ENCODE data around the gene NUDCD2.

DNA sequence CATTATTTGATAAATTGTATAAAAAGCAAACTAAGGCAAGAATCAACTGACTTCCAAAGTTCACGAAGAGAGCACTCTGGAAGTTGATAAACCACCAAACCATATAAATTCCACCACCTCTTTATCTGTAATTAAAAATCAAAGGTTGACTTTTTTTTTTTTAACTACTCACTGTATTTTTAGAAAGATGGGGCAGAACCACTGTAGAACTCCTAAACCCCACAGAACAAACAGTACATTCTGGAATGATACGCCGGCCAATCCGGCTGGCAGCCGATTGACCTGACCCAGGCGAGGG lies 22.9 kb downstream of the NUDCD2 start:
- TF ChIP-seq, protein P1, sequence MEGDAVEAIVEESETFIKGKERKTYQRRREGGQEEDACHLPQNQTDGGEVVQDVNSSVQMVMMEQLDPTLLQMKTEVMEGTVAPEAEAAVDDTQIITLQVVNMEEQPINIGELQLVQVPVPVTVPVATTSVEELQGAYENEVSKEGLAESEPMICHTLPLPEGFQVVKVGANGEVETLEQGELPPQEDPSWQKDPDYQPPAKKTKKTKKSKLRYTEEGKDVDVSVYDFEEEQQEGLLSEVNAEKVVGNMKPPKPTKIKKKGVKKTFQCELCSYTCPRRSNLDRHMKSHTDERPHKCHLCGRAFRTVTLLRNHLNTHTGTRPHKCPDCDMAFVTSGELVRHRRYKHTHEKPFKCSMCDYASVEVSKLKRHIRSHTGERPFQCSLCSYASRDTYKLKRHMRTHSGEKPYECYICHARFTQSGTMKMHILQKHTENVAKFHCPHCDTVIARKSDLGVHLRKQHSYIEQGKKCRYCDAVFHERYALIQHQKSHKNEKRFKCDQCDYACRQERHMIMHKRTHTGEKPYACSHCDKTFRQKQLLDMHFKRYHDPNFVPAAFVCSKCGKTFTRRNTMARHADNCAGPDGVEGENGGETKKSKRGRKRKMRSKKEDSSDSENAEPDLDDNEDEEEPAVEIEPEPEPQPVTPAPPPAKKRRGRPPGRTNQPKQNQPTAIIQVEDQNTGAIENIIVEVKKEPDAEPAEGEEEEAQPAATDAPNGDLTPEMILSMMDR (IDR thresholded peaks at IDR 0.05; ENCODE audit: insufficient read depth, low read length) = no peak
- TF ChIP-seq, protein P2, sequence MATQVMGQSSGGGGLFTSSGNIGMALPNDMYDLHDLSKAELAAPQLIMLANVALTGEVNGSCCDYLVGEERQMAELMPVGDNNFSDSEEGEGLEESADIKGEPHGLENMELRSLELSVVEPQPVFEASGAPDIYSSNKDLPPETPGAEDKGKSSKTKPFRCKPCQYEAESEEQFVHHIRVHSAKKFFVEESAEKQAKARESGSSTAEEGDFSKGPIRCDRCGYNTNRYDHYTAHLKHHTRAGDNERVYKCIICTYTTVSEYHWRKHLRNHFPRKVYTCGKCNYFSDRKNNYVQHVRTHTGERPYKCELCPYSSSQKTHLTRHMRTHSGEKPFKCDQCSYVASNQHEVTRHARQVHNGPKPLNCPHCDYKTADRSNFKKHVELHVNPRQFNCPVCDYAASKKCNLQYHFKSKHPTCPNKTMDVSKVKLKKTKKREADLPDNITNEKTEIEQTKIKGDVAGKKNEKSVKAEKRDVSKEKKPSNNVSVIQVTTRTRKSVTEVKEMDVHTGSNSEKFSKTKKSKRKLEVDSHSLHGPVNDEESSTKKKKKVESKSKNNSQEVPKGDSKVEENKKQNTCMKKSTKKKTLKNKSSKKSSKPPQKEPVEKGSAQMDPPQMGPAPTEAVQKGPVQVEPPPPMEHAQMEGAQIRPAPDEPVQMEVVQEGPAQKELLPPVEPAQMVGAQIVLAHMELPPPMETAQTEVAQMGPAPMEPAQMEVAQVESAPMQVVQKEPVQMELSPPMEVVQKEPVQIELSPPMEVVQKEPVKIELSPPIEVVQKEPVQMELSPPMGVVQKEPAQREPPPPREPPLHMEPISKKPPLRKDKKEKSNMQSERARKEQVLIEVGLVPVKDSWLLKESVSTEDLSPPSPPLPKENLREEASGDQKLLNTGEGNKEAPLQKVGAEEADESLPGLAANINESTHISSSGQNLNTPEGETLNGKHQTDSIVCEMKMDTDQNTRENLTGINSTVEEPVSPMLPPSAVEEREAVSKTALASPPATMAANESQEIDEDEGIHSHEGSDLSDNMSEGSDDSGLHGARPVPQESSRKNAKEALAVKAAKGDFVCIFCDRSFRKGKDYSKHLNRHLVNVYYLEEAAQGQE (IDR thresholded peaks at IDR 0.05; ENCODE audit: insufficient replicate concordance, low read depth) = peak; percentile 18
- TF ChIP-seq POLR2AphosphoS5 (IDR thresholded peaks at IDR 0.05; ENCODE audit: low read depth) = 0 out of 2 replicates have a peak, but pooled peaks have one; percentile 63

All from HL-60 (cell line).